HepG2 (cell line): ENCODE measurements around the gene SOWAHB. TPM values are rescaled to one million over a fixed set of nuclear protein-coding genes. Genes with fewer than 3 reads are reported as not detected.

Experiments
- ATAC-seq: fragments of 200-7000 bp; cut with Tn5 transposase; 3 replicates; pipeline ENCODE4 v1.9.1; 2020; ENCODE audit warnings: mild to moderate bottlenecking, moderate library complexity
- BruUV-seq: library from RNA; stranded (reverse); fragments of 400-500 nt; replicated peaks from 2 replicates; lab custom pipeline; 2021; lab: Mats Ljungman, UMichigan
- CTCF ChIA-PET: fragments of 300-600 bp; formaldehyde crosslinking; extraction: SDS; loops from one replicate; lab custom pipeline; 2021; ENCODE audit warnings: low total read pairs, inconsistent platforms, low intra/inter-chr PET ratio; lab: Yijun Ruan, JAX
- POLR2A ChIA-PET: fragments of 350-600 bp; sonication (Branson Sonifier 250); formaldehyde crosslinking; loops from one replicate; lab custom pipeline; 2020; ENCODE audit warnings: antibody characterized with exemption, inconsistent platforms; lab: Yijun Ruan, JAX
- DNase-seq: peaks from one replicate; pipeline ENCODE4 v3.0.0-alpha.2; 2015; ENCODE audit warnings: low spot score
- FAIRE-seq: peaks from 3 replicates; lab custom pipeline; 2011; peaks lifted over from hg19 to GRCh38; lab: Jason Lieb, UNC
- H2AFZ ChIP-seq: one replicate; pipeline ENCODE4 v1.6.1; 2011; ENCODE audit warnings: low read length, inconsistent platforms
- H3K27ac ChIP-seq: fragments of 300-600 bp; 3 replicates; pipeline ENCODE4 v1.8.0; 2011; ENCODE audit warnings: mixed run types, mild to moderate bottlenecking, mixed read lengths, low read length, inconsistent platforms; ENCODE audit not compliant: insufficient read depth; ENCODE audit errors: extremely low read length
- H3K27me3 ChIP-seq, 2 experiments: fragments of 200-600 bp in 1 of 2; 2 replicates in 1 of 2; 3 replicates in 1 of 2; pipeline versions ENCODE4 v1.6.0 to v1.8.0; 2011; ENCODE audit warnings: low read length in 2 of 2, mild to moderate bottlenecking in 2 of 2, moderate library complexity in 2 of 2, inconsistent platforms in 1 of 2; ENCODE audit not compliant: insufficient read depth in 2 of 2, control insufficient read depth in 1 of 2
- H3K36me3 ChIP-seq, 2 experiments: fragments of 200-600 bp in 1 of 2; replicated peaks in 1 of 2; 2 replicates in 1 of 2; 3 replicates in 1 of 2; pipeline versions ENCODE4 v1.5.1 to v1.8.0; 2011; ENCODE audit warnings: low read length in 2 of 2, inconsistent platforms in 1 of 2; ENCODE audit not compliant: insufficient read depth in 2 of 2, control insufficient read depth in 1 of 2
- H3K4me1 ChIP-seq: 2 replicates; pipeline ENCODE4 v1.5.1; 2012; ENCODE audit warnings: low read length, inconsistent platforms; ENCODE audit not compliant: insufficient read depth
- H3K4me2 ChIP-seq: 2 replicates; pipeline ENCODE4 v1.6.0; 2011; ENCODE audit warnings: low read depth, low read length, inconsistent platforms
- H3K4me3 ChIP-seq, 3 experiments: fragments of 200-600 bp in 1 of 3; sonication (generic), shearing (Covaris generic) in 1 of 3; replicated peaks in 1 of 3; 2 replicates each; pipeline ENCODE4 v1.5.1; 2011 to 2016; ENCODE audit warnings: low read length in 3 of 3, inconsistent platforms in 2 of 3, low read depth in 2 of 3, mild to moderate bottlenecking in 2 of 3, control low read depth in 1 of 3, mixed read lengths in 1 of 3; ENCODE audit not compliant: insufficient read depth in 1 of 3
- H3K79me2 ChIP-seq: one replicate; pipeline ENCODE4 v1.6.1; 2011; ENCODE audit warnings: low read length, inconsistent platforms; ENCODE audit not compliant: insufficient read depth
- H3K9ac ChIP-seq: 2 replicates; pipeline ENCODE4 v1.6.0; 2011; ENCODE audit warnings: mild to moderate bottlenecking, low read depth, low read length, inconsistent platforms; ENCODE audit not compliant: insufficient read depth
- H3K9me3 ChIP-seq: 2 replicates; pipeline ENCODE4 v1.5.1; 2012; ENCODE audit warnings: mild to moderate bottlenecking, low read length
- H4K20me1 ChIP-seq: 2 replicates; pipeline ENCODE4 v1.6.0; 2011; ENCODE audit warnings: inconsistent platforms, mild to moderate bottlenecking, low read length, moderate library complexity; ENCODE audit not compliant: insufficient read depth
- CREM ChIP-seq, 2 experiments: sonication (generic) in 1 of 2; formaldehyde crosslinking in 1 of 2; IDR thresholded peaks; 2 replicates each; pipeline versions ENCODE4 v1.4.0 to v1.6.1; 2016 to 2020; ENCODE audit warnings: antibody characterized with exemption in 1 of 2, mild to moderate bottlenecking in 1 of 2, missing genetic modification reagents in 1 of 2
- FOSL2 ChIP-seq: sonication (generic); formaldehyde crosslinking; IDR thresholded peaks from 2 replicates; pipeline ENCODE4 v1.4.0; 2020; ENCODE audit warnings: missing genetic modification reagents
- HNF4A ChIP-seq: sonication (generic); formaldehyde crosslinking; IDR thresholded peaks from 2 replicates; pipeline ENCODE4 v1.4.0; 2020; ENCODE audit warnings: missing genetic modification reagents
- HOXA3 ChIP-seq: sonication (generic); formaldehyde crosslinking; IDR thresholded peaks from 2 replicates; pipeline ENCODE4 v1.5.0; 2020; ENCODE audit warnings: missing genetic modification reagents
- MED1 ChIP-seq: sonication (generic); formaldehyde crosslinking; IDR thresholded peaks from 2 replicates; pipeline ENCODE4 v1.4.0; 2020; ENCODE audit warnings: missing genetic modification reagents
- MEIS1 ChIP-seq: sonication (generic); formaldehyde crosslinking; IDR thresholded peaks from 2 replicates; pipeline ENCODE4 v1.9.0; 2021; ENCODE audit warnings: mild to moderate bottlenecking, missing genetic modification reagents, moderate library complexity, borderline replicate concordance
- MEIS2 ChIP-seq: sonication (generic); formaldehyde crosslinking; IDR thresholded peaks from 2 replicates; pipeline ENCODE4 v1.9.0; 2021; ENCODE audit warnings: mild to moderate bottlenecking, missing genetic modification reagents
- PREB ChIP-seq: sonication (generic); formaldehyde crosslinking; IDR thresholded peaks from 2 replicates; pipeline ENCODE4 v1.4.0; 2020; ENCODE audit warnings: missing genetic modification reagents
- RNF2 ChIP-seq: fragments of 450-650 bp; conservative IDR thresholded peaks from 2 replicates; pipeline ENCODE4 v1.6.1; 2016; ENCODE audit warnings: low read depth
- SAP130 ChIP-seq: IDR thresholded peaks from 2 replicates; pipeline ENCODE4 v1.6.1; 2016; ENCODE audit warnings: low read depth
- SOX13 ChIP-seq, 3 experiments: fragments of 450-650 bp in 1 of 3; sonication (generic) in 1 of 3; formaldehyde crosslinking in 1 of 3; IDR thresholded peaks in 2 of 3; conservative IDR thresholded peaks in 1 of 3; 2 replicates each; pipeline versions ENCODE4 v1.5.0 to v1.6.1; 2016 to 2020; ENCODE audit warnings: antibody characterized with exemption in 1 of 3, mild to moderate bottlenecking in 1 of 3, missing compliant biosample characterization in 1 of 3, missing genetic modification reagents in 1 of 3, moderate library complexity in 1 of 3
- TGIF2 ChIP-seq: IDR thresholded peaks from 2 replicates; pipeline ENCODE4 v1.6.1; 2016; ENCODE audit warnings: control low read depth, missing compliant biosample characterization
- XRCC5 ChIP-seq: fragments of 200-400 bp; formaldehyde crosslinking; optimal IDR thresholded peaks from 2 replicates; pipeline ENCODE3; 2017; ENCODE audit warnings: mild to moderate bottlenecking, low read length
- ZFX ChIP-seq: sonication (generic); formaldehyde crosslinking; IDR thresholded peaks from 2 replicates; pipeline ENCODE4 v1.4.0; 2020; ENCODE audit warnings: mild to moderate bottlenecking, low read depth, missing genetic modification reagents, moderate library complexity
- ZGPAT ChIP-seq: IDR thresholded peaks from 2 replicates; pipeline ENCODE4 v1.6.1; 2016; ENCODE audit warnings: mild to moderate bottlenecking
- WGBS: methylation state at CpG from one replicate; pipeline ENCODE4 v1.1.6; 2017; ENCODE audit warnings: low lambda C conversion rate; 5-methylcytosine and 5-hydroxymethylcytosine counted together
- in situ Hi-C: cut with HindIII; loops from 2 replicates; pipeline ENCODE4 v1.10.0; 2017; ENCODE audit warnings: low pct_unique_long_range_greater_than_20kb; ENCODE audit not compliant: extremely low pct_ligation_motif_present
- intact Hi-C: fragments of 100-400 bp; cut with micrococcal nuclease; formaldehyde crosslinking; loops from one replicate; pipeline ENCODE4 v1.10.0; 2022; ENCODE audit not compliant: unreplicated experiment
- polyA plus RNA-seq, 8 experiments: library from polyadenylated mRNA; depleted of rRNA in 3 of 8; stranded (reverse) in 7 of 8; unstranded in 1 of 8; fragments of >200 nt; fragmentation: Illumina TruSeq in 4 of 8; extraction: Trizol in 4 of 8; gene quantifications; 2 replicates each; pipeline versions ENCODE4 v1.2.1 to v1.2.3, GENCODE V29; 2011 to 2016; ENCODE audit warnings: low read depth in 4 of 8, missing spikeins in 1 of 8, mixed read lengths in 1 of 8; ENCODE audit not compliant: insufficient read depth in 1 of 8
- total RNA-seq, 5 experiments: library from RNA; depleted of rRNA; stranded (reverse); fragments of >200 nt; fragmentation: Illumina TruSeq; extraction: Trizol; gene quantifications; 2 replicates each; pipeline ENCODE4 v1.2.3, GENCODE V29; 2016; ENCODE audit warnings: low read depth in 1 of 5
- TF ChIP-seq, protein P1 (sequence below): sonication (generic); formaldehyde crosslinking; IDR thresholded peaks from 2 replicates; pipeline ENCODE4 v1.4.0; 2020; ENCODE audit warnings: missing genetic modification reagents, borderline replicate concordance
- TF ChIP-seq, protein P2 (sequence below): sonication (generic); formaldehyde crosslinking; IDR thresholded peaks from 2 replicates; pipeline ENCODE4 v1.4.0; 2020; ENCODE audit warnings: missing genetic modification reagents

The SOWAHB gene
- total and polyA plus RNA-seq, 2 of the 13 experiments (the other 11 are each of a cell fraction or from before 2014, with no cell fraction given) = 0.12 to 0.51 TPM

DNA sequence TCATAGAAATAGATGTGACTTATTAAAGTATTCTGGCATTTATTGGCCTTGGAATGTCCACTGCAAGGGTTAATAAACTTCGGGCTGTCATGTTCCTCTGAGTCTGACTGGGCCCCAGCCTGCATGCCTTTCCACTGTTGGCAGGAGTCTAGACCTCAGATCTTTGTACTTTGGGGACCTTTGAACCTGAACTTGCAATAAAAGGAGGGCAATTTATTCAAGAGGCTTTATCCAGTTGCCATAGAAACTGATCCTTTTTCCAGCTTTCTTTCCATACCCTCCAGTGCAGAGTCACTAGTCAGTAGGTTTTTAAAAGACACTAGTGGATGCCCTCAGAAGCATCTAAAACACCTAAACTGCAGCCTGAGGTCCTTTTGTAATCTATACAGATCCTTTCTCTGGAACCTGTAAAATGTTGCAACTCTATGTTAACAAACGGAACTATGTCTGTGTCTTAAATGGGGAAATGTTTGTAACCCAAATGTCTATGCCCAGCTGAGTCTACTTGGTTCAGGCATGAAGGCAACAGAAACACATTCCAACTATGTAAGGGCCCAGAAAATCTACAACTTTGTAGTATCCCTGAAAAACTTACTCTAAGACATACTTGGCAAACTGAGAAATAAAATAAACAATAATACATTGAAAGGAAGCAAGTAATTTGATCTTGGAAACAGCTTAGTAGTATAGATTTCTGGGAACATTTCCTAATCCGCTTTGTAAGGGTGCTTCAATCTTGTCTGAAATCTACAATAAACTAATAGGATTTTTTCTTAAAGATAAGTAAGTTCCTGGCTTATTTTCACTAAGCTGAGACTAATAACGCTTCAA, 41.5 kb downstream of the SOWAHB start:
- Histone ChIP-seq H3K27ac (no peak overlapping the region), H3K4me2 (peak overlapping the region; percentile 48), H3K9me3 (no peaks in the 10 kb centered on the region), H3K4me1 (peaks cover 47% of the 10 kb centered on the region), H4K20me1 (no peaks in the 10 kb centered on the region), H3K79me2 (no peaks in the 10 kb centered on the region), H3K36me3 (no peaks in the 10 kb centered on the region), H3K27me3 (no peaks in the 10 kb centered on the region), H2AFZ (no peak overlapping the region), H3K9ac (no peak overlapping the region), H3K4me3 (no peak overlapping the region; a peak in 2 of 6 replicates)
- FAIRE-seq = peak; percentile 92
- peak; percentile 89 for DNase-seq
- 7% methylated on average over 4 of the region's 4 CpGs for WGBS
- intact Hi-C loops = loop anchor here (5.0 kb wide), 1 partner anchor 91 kb away; the partner anchor contains the start of gene SEPTIN11
- ChIA-PET POLR2A (interaction anchor here (1.7 kb wide), 1 partner anchor 25 kb away, joined by 5 read pairs; no protein-coding TSS in a partner anchor), CTCF (no interaction called here)
- in situ Hi-C loops = no loop called here
- no TSS peak for BruUV-seq
- ATAC-seq = peak; percentile 96
- no peak for TF ChIP-seq PREB (CRISPR knock-in tag)
- TF ChIP-seq XRCC5 = peak; percentile 53
- peak; percentile 53; the same call in 1 of the 2 replicates for TF ChIP-seq CREM (IDR thresholded peaks at IDR 0.05)
- no peak for TF ChIP-seq CREM (CRISPR knock-in tag; IDR thresholded peaks at IDR 0.05)
- peak; percentile 38 for TF ChIP-seq SAP130
- TF ChIP-seq, protein P1, sequence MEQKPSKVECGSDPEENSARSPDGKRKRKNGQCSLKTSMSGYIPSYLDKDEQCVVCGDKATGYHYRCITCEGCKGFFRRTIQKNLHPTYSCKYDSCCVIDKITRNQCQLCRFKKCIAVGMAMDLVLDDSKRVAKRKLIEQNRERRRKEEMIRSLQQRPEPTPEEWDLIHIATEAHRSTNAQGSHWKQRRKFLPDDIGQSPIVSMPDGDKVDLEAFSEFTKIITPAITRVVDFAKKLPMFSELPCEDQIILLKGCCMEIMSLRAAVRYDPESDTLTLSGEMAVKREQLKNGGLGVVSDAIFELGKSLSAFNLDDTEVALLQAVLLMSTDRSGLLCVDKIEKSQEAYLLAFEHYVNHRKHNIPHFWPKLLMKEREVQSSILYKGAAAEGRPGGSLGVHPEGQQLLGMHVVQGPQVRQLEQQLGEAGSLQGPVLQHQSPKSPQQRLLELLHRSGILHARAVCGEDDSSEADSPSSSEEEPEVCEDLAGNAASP (CRISPR knock-in tag) = peak; percentile 78; the same call in 1 of the 2 replicates
- TF ChIP-seq MEIS2 = 0 out of 2 replicates have a peak, but pooled peaks have one; percentile 44
- TF ChIP-seq SOX13 (IDR thresholded peaks at IDR 0.05) = no peak
- TF ChIP-seq SOX13 (CRISPR knock-in tag; conservative IDR thresholded peaks at IDR 0.05 in 1 of 2, IDR thresholded peaks at IDR 0.05 in 1 of 2) = peak in 1 of 2 experiments; percentile 75; a peak in 2 of 4 replicates
- no peak for TF ChIP-seq MEIS1 (CRISPR knock-in tag)
- no peak for TF ChIP-seq RNF2
- TF ChIP-seq ZFX (CRISPR knock-in tag) = peak; percentile 31; the same call in 1 of the 2 replicates
- peak; percentile 89 for TF ChIP-seq HNF4A (CRISPR knock-in tag)
- TF ChIP-seq MED1 (CRISPR knock-in tag) = peak; percentile 55
- TF ChIP-seq, protein P2, sequence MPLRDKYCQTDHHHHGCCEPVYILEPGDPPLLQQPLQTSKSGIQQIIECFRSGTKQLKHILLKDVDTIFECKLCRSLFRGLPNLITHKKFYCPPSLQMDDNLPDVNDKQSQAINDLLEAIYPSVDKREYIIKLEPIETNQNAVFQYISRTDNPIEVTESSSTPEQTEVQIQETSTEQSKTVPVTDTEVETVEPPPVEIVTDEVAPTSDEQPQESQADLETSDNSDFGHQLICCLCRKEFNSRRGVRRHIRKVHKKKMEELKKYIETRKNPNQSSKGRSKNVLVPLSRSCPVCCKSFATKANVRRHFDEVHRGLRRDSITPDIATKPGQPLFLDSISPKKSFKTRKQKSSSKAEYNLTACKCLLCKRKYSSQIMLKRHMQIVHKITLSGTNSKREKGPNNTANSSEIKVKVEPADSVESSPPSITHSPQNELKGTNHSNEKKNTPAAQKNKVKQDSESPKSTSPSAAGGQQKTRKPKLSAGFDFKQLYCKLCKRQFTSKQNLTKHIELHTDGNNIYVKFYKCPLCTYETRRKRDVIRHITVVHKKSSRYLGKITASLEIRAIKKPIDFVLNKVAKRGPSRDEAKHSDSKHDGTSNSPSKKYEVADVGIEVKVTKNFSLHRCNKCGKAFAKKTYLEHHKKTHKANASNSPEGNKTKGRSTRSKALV (CRISPR knock-in tag) = no peak
- TF ChIP-seq FOSL2 (CRISPR knock-in tag) = peak; percentile 32; the same call in 1 of the 2 replicates
- TF ChIP-seq HOXA3 (CRISPR knock-in tag) = peak; percentile 36; the same call in 1 of the 2 replicates
- TF ChIP-seq TGIF2 (CRISPR knock-in tag) = 0 out of 2 replicates have a peak, but pooled peaks have one; percentile 55
- peak; percentile 36; the same call in 1 of the 2 replicates for TF ChIP-seq ZGPAT (CRISPR knock-in tag)
